Measurements from ENCODE around the gene NCEH1. TPM values are rescaled to one million over a fixed set of nuclear protein-coding genes. Genes with fewer than 3 reads are reported as not detected.

Gene NCEH1
- total RNA-seq, 4 donors from 2014 or later = 2.3 to 5.8 (median 4.2) TPM

- no peak overlapping the region for H3K27ac ChIP-seq
- no peak overlapping the region for H3K4me3 ChIP-seq
- no peaks in the 10 kb centered on the region for H3K9me3 ChIP-seq
- DNase-seq (ENCODE audit: low spot score in 2 of 2) = no peak
- no peaks in the 10 kb centered on the region for H3K36me3 ChIP-seq
- H3K4me1 ChIP-seq = peaks cover 5% of the 10 kb centered on the region
- 82% methylated on average over 1 of the region's 1 CpG for WGBS
- H3K27me3 ChIP-seq = no peaks in the 10 kb centered on the region
- TF ChIP-seq EP300 (IDR thresholded peaks at IDR 0.05) (no peak), POLR2A (IDR thresholded peaks at IDR 0.05) (no peak), CTCF (IDR thresholded peaks at IDR 0.05) (no peak), POLR2AphosphoS5 (IDR thresholded peaks at IDR 0.05) (no peak)
Measured at GRCh38 chr3:172700256-172700655, 10.6 kb downstream of the NCEH1 start.

DNA sequence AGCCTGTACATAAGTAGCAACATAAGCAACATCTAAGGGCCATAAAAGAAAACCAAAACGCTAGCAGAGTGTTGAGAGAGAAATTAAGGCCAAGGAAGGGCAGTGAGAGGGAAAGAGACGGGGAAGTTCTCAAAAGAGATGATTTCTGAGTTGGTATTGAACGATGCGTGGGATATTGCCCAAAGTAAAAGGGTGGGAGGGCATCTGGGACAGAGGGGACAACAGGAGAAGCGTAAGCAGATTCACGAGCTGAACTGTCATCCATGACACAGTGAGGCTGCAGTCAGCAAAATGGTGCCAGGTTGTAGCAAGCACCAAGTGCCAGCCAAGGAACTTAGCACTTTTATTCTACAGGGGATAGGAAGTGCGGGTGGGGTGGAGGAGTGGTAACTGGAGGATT is 11.8 kb downstream of the NCEH1 start:
- no peak for DNase-seq (ENCODE audit: low spot score in 2 of 2)
- TF ChIP-seq POLR2AphosphoS5 (IDR thresholded peaks at IDR 0.05) = no peak
- no peak for TF ChIP-seq EP300 (IDR thresholded peaks at IDR 0.05)
- TF ChIP-seq CTCF (IDR thresholded peaks at IDR 0.05) = no peak
- no peak for TF ChIP-seq POLR2A (IDR thresholded peaks at IDR 0.05)
- Histone ChIP-seq H3K9me3 (no peaks in the 10 kb centered on the region), H3K36me3 (no peaks in the 10 kb centered on the region), H3K27me3 (no peaks in the 10 kb centered on the region), H3K27ac (peak overlapping the region; percentile 31), H3K4me1 (peaks cover 5% of the 10 kb centered on the region), H3K4me3 (no peak overlapping the region)
- WGBS = 92% methylated on average over 7 of the region's 7 CpGs

DNA sequence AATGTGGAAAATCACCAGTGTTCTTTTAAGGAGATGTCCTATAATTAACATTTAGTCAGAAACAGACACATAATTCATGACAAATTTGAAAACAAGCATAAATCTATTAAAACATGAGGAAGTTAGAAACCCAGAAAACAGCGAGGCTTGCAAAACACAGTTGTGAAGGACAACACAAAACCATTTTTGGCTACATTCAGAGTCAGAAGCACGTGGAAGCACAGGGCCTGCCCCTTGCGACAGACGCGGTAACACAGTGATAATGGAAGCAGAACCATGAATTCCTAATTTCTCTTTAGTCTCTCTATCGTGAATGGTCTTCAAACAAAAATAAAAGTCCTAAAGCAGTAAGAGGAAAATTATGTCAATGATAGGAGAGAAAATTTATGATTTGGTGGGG is 12.2 kb downstream of the NCEH1 start:
- no peak for TF ChIP-seq POLR2AphosphoS5 (IDR thresholded peaks at IDR 0.05)
- no peak for TF ChIP-seq CTCF (IDR thresholded peaks at IDR 0.05)
- TF ChIP-seq EP300 (IDR thresholded peaks at IDR 0.05) = no peak
- TF ChIP-seq POLR2A (IDR thresholded peaks at IDR 0.05) = no peak
- no peak for DNase-seq (ENCODE audit: low spot score in 2 of 2)
- Histone ChIP-seq H3K4me3 (no peak overlapping the region), H3K9me3 (no peaks in the 10 kb centered on the region), H3K4me1 (peaks cover 1% of the 10 kb centered on the region), H3K36me3 (no peaks in the 10 kb centered on the region), H3K27ac (peak overlapping the region; percentile 31), H3K27me3 (no peaks in the 10 kb centered on the region)
- WGBS = 77% methylated on average over 6 of the region's 6 CpGs

DNA sequence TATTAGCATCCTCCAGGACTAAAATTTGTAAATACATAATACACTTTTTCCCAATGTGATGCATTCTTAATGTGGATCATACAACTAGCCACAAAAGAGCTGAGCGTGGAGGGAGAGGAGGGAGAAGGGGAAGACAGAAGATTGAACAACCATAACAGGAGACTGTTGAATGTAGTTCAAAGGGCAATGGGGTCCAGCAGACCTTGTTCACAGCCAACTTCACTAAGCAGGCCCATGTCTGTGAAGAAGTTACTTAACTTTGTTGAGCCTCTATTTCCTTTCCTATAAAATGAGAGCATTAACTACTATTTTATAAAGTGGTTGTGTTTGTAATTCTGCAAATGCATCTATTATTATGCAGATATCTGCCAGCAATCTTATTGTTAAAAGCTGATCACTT is 13.3 kb downstream of the NCEH1 start:
- H3K27ac ChIP-seq = peak overlapping the region; percentile 31
- H3K36me3 ChIP-seq = no peaks in the 10 kb centered on the region
- no peak overlapping the region for H3K4me3 ChIP-seq
- no peaks in the 10 kb centered on the region for H3K27me3 ChIP-seq
- peaks cover 5% of the 10 kb centered on the region for H3K4me1 ChIP-seq
- 93% methylated on average over 1 of the region's 1 CpG for WGBS
- H3K9me3 ChIP-seq = no peaks in the 10 kb centered on the region
- TF ChIP-seq CTCF (IDR thresholded peaks at IDR 0.05) = no peak
- TF ChIP-seq EP300 (IDR thresholded peaks at IDR 0.05) = no peak
- no peak for TF ChIP-seq POLR2AphosphoS5 (IDR thresholded peaks at IDR 0.05)
- no peak for TF ChIP-seq POLR2A (IDR thresholded peaks at IDR 0.05)
- DNase-seq (ENCODE audit: low spot score in 2 of 2) = no peak

DNA sequence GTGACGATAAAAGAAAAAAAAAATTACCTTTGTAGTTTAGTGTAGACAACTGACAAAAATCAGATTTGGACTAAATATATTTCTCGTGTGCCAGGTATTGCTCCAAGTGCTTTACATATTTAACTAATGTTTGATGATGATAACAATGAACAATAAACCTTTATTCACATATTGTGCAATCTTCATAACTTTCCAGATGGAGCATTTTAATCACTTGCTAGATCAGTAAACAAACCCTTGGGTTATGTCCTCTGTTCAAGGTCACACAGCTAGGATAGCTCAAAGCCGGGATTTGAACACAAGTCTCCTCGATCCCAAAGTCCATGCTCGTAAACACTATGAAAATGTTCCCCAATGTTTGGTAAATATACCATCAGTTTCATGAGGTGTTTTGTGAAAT is 14.5 kb downstream of the NCEH1 start:
- Histone ChIP-seq H3K27ac (no peak overlapping the region), H3K36me3 (no peaks in the 10 kb centered on the region), H3K9me3 (no peaks in the 10 kb centered on the region), H3K4me3 (no peak overlapping the region), H3K4me1 (peaks cover 6% of the 10 kb centered on the region), H3K27me3 (no peaks in the 10 kb centered on the region)
- TF ChIP-seq POLR2A (IDR thresholded peaks at IDR 0.05) = no peak
- no peak for TF ChIP-seq CTCF (IDR thresholded peaks at IDR 0.05)
- TF ChIP-seq POLR2AphosphoS5 (IDR thresholded peaks at IDR 0.05) = no peak
- no peak for TF ChIP-seq EP300 (IDR thresholded peaks at IDR 0.05)
- no peak for DNase-seq (ENCODE audit: low spot score in 2 of 2)
- 65% methylated on average over 5 of the region's 5 CpGs for WGBS
